ENCODE results near the gene TAF4B. TPM values are rescaled to one million over a fixed set of nuclear protein-coding genes. Genes with fewer than 3 reads are reported as not detected.

TAF4B gene
- total and polyA plus RNA-seq, 7 donors = 2.0 to 8.3 (median 2.9) TPM

GRCh38 chr18:26335156-26335555 is 108.9 kb downstream of the TAF4B start:
- ATAC-seq = no peak
- Histone ChIP-seq H3K4me1 (no peaks in the 10 kb centered on the region), H3K9me3 (no peaks in the 10 kb centered on the region), H3K4me3 (no peak overlapping the region), H3K36me3 (ENCODE audit: insufficient read depth in 1 of 2, low read depth in 1 of 2) (peaks cover 5% of the 10 kb centered on the region in 2 donors), H3K27ac (no peak overlapping the region), H3K27me3 (ENCODE audit: insufficient read depth in 3 of 3, low read length in 2 of 3) (no peaks in the 10 kb centered on the region)
- no peak for DNase-seq
- intact Hi-C loops (cut with DNase I) = no loop called here
- no peak for TF ChIP-seq CTCF (IDR thresholded peaks at IDR 0.05)
- WGBS, 3 donors = 33 to 41% (median 37%) methylated on average over 2 of the region's 2 CpGs

- TF ChIP-seq CTCF (IDR thresholded peaks at IDR 0.05) = no peak
- Histone ChIP-seq H3K4me3 (no peak overlapping the region), H3K9me3 (no peaks in the 10 kb centered on the region), H3K27me3 (ENCODE audit: insufficient read depth in 3 of 3, low read length in 2 of 3) (no peaks in the 10 kb centered on the region), H3K4me1 (no peaks in the 10 kb centered on the region), H3K36me3 (ENCODE audit: insufficient read depth in 1 of 2, low read depth in 1 of 2) (peaks cover 2 to 5% of the 10 kb centered on the region in 2 donors), H3K27ac (no peak overlapping the region)
- ATAC-seq (no peak), DNase-seq (no peak)
- 29 to 51% (median 39%) methylated on average over 4 of the region's 4 CpGs for WGBS, 3 donors
- intact Hi-C loops (cut with DNase I) = no loop called here
Observed at GRCh38 chr18:26335571-26336487, 109.6 kb downstream of the TAF4B start.

GRCh38 chr18:26336572-26336971 is 110.3 kb downstream of the TAF4B start:
- intact Hi-C loops (cut with DNase I) = no loop called here
- no peaks in the 10 kb centered on the region for H3K27me3 ChIP-seq (ENCODE audit: insufficient read depth in 3 of 3, low read length in 2 of 3)
- ATAC-seq = no peak
- no peak overlapping the region for H3K4me3 ChIP-seq
- no peaks in the 10 kb centered on the region for H3K9me3 ChIP-seq
- 74 to 80% (median 78%) methylated on average over 1 of the region's 1 CpG for WGBS, 3 donors
- no peaks in the 10 kb centered on the region for H3K4me1 ChIP-seq
- H3K27ac ChIP-seq = no peak overlapping the region
- TF ChIP-seq CTCF (IDR thresholded peaks at IDR 0.05) = no peak
- DNase-seq = no peak
- H3K36me3 ChIP-seq (ENCODE audit: insufficient read depth in 1 of 2, low read depth in 1 of 2) = peaks cover 0 to 5% of the 10 kb centered on the region in 2 donors

- DNase-seq = no peak
Observed at GRCh38 chr18:26342646-26343045, 116.4 kb downstream of the TAF4B start.

More at GRCh38 chr18:26342646-26343045, 116.4 kb downstream of the TAF4B start:
- Histone ChIP-seq H3K9me3 (peaks cover 10% of the 10 kb centered on the region), H3K27ac (no peak overlapping the region), H3K4me1 (no peaks in the 10 kb centered on the region), H3K4me3 (no peak overlapping the region), H3K27me3 (ENCODE audit: insufficient read depth in 3 of 3, low read length in 2 of 3) (no peaks in the 10 kb centered on the region), H3K36me3 (ENCODE audit: insufficient read depth in 1 of 2, low read depth in 1 of 2) (no peaks in the 10 kb centered on the region)
- intact Hi-C loops (cut with DNase I) = no loop called here
- no peak for TF ChIP-seq CTCF (IDR thresholded peaks at IDR 0.05)
- no peak for ATAC-seq

Data from psoas muscle (tissue), 8 donors.